Activated naive CD4-positive, alpha-beta T cell treated with anti-CD3 and anti-CD28 coated beads for 36 hours (primary cell): ENCODE measurements around the gene ABL1. TPM values are rescaled to one million over a fixed set of nuclear protein-coding genes. Genes with fewer than 3 reads are reported as not detected.
"Not testable (repeated sequence)": the region's sequence is repeated elsewhere in the genome, so short reads cannot be mapped to it uniquely, and the experiment has no call there.

Experiments used
- CTCF ChIA-PET: fragments of 350-600 bp; sonication (Branson Sonifier 250); formaldehyde crosslinking; loops from one replicate; lab custom pipeline; 2021; ENCODE audit warnings: antibody characterized with exemption; lab: Charles Lee
- DNase-seq: peaks from one replicate; pipeline ENCODE4 v3.0.0-alpha.2; 2020
- H3K27ac Mint-ChIP-seq: one replicate; pipeline ENCODE4 v1.8.0; 2021; ENCODE audit warnings: mild to moderate bottlenecking, mixed read lengths
- H3K27me3 Mint-ChIP-seq: one replicate; pipeline ENCODE4 v1.8.0; 2021; ENCODE audit warnings: low read depth, mixed read lengths
- H3K36me3 Mint-ChIP-seq: one replicate; pipeline ENCODE4 v1.8.0; 2021; ENCODE audit warnings: low read depth, mixed read lengths
- H3K4me1 Mint-ChIP-seq: one replicate; pipeline ENCODE4 v1.8.0; 2021; ENCODE audit warnings: low read depth, mixed read lengths
- H3K4me3 Mint-ChIP-seq: one replicate; pipeline ENCODE4 v1.8.0; 2021; ENCODE audit warnings: mild to moderate bottlenecking, moderate library complexity, mixed read lengths
- H3K9me3 Mint-ChIP-seq: one replicate; pipeline ENCODE4 v1.8.0; 2021; ENCODE audit warnings: mixed read lengths
- intact Hi-C: fragments of 100-400 bp; cut with micrococcal nuclease; formaldehyde crosslinking; loops from one replicate; pipeline ENCODE4 v1.15.1; 2023
- total RNA-seq, 2 experiments: library from RNA; stranded (reverse); gene quantifications; one replicate each; pipeline ENCODE4 v1.2.3, GENCODE V29; 2021

The ABL1 gene
- total RNA-seq, 2 experiments from 2014 or later, result 25.7 to 26.1 TPM

DNA sequence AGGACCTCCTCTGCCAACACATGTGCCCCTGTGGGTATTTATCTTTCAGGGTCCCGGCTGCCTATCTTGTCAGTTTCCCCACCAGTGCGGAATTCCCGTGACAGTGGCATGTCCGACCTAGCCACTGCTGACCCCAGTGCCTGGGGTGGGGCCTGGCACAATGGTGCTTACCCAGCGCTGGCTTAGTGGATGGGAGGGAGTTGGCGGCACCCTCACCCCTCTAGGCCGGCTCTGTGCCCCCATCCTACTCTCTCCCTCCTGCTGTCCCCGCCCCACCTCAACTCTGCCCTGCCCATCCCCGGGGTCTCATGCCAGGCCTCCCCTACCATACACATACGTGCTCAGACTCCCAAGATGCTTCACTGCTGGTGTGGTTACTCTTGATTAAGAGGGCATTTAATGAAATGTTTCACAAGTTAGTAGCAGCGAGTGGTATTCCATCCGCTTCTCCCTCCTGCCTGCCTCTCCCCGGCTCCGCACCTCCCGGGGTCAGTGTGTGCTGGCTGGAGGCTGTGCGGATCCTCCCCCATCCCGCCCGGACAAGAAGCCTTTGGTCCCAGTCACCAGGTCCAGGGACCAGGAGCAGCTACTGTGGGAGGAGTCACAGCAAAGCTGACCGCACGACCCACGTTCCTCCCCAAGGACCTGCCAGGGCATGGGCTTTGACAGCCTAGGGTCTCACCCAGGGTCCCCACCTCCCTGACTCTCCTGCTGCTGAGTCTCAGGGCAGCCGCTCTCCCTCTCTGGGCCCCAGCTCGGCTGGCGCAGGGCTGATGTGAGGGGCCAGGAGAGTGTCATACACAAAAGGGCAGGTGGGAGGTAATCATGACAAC is 71.1 kb downstream of the ABL1 start:
- Mint-ChIP-seq H3K4me3 (no peak overlapping the region), H3K36me3 (no peaks in the 10 kb centered on the region), H3K9me3 (no peaks in the 10 kb centered on the region), H3K4me1 (no peaks in the 10 kb centered on the region), H3K27ac (no peak overlapping the region), H3K27me3 (no peaks in the 10 kb centered on the region)
- DNase-seq, result no peak
- intact Hi-C loops, result no loop called here
- CTCF ChIA-PET, result no interaction called here

GRCh38 chr9:130906735-130907416 is 71.8 kb downstream of the ABL1 start:
- no peaks in the 10 kb centered on the region for H3K9me3 Mint-ChIP-seq
- intact Hi-C loops, result no loop called here
- no peak for DNase-seq
- H3K4me3 Mint-ChIP-seq, result no peak overlapping the region
- no peaks in the 10 kb centered on the region for H3K36me3 Mint-ChIP-seq
- CTCF ChIA-PET, result no interaction called here
- H3K27me3 Mint-ChIP-seq, result no peaks in the 10 kb centered on the region
- no peaks in the 10 kb centered on the region for H3K4me1 Mint-ChIP-seq
- H3K27ac Mint-ChIP-seq, result no peak overlapping the region

GRCh38 chr9:130908146-130908877 is 73.3 kb downstream of the ABL1 start:
- H3K4me3 Mint-ChIP-seq, result no peak overlapping the region
- no peaks in the 10 kb centered on the region for H3K36me3 Mint-ChIP-seq
- no peaks in the 10 kb centered on the region for H3K9me3 Mint-ChIP-seq
- no peak overlapping the region for H3K27ac Mint-ChIP-seq
- no peaks in the 10 kb centered on the region for H3K27me3 Mint-ChIP-seq
- intact Hi-C loops, result no loop called here
- H3K4me1 Mint-ChIP-seq, result no peaks in the 10 kb centered on the region
- no peak for DNase-seq
- CTCF ChIA-PET, result interaction anchor here (0.7 kb wide), 1 partner anchor 207 kb away, joined by 3 read pairs; no protein-coding TSS in a partner anchor

DNA sequence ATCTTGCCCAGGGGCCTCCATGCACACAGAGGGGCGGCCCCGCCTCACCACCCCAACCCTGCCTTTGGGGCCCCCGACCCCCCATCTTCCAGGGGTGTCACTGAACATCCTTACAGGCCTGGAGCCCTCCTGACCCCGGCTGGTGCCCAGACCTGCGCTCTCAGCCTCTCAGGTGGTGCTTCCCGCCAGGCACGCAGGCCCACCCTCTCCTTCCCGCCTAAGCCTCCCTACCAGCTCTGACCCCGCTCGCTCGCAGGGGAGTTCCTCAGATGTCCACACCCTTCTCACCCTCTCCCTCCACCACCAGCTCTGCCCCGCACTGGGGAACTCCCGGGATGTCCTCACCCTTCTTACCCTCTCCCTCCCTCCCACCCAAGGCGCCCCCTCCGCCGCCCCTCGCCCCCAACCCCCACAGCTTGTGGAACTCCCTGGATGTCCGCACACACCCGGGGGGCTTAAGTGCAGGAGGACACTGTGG is 73.9 kb downstream of the ABL1 start:
- intact Hi-C loops, result no loop called here
- CTCF ChIA-PET, result no interaction called here
- no peaks in the 10 kb centered on the region for H3K36me3 Mint-ChIP-seq

DNA sequence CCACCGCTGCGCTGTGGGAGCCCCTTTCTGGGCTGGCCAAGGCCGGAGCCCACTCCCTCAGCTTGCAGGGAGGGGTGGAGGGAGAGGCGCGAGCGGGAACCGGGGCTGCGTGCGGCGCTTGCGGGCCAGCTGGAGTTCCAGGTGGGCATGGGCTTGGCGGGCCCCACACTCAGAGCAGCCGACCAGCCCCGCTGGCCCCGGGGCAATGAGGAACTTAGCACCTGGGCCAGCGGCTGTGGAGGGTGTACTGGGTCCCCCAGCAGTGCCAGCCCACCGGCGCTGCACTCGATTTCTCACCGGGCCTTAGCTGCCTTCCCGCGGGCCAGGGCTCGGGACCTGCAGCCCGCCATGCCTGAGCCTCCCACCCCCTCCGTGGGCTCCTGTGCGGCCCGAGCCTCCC is 75.0 kb downstream of the ABL1 start:
- intact Hi-C loops, H3K4me1 Mint-ChIP-seq, H3K9me3 Mint-ChIP-seq, H3K36me3 Mint-ChIP-seq, H3K27ac Mint-ChIP-seq, DNase-seq, CTCF ChIA-PET, H3K27me3 Mint-ChIP-seq, H3K4me3 Mint-ChIP-seq: not testable (repeated sequence)

More for the DNA sequence above, 73.9 kb downstream of the ABL1 start:
- Mint-ChIP-seq H3K4me1 (no peaks in the 10 kb centered on the region), H3K4me3 (no peak overlapping the region), H3K9me3 (no peaks in the 10 kb centered on the region), H3K27me3 (no peaks in the 10 kb centered on the region), H3K27ac (no peak overlapping the region)
- DNase-seq, result no peak

DNA sequence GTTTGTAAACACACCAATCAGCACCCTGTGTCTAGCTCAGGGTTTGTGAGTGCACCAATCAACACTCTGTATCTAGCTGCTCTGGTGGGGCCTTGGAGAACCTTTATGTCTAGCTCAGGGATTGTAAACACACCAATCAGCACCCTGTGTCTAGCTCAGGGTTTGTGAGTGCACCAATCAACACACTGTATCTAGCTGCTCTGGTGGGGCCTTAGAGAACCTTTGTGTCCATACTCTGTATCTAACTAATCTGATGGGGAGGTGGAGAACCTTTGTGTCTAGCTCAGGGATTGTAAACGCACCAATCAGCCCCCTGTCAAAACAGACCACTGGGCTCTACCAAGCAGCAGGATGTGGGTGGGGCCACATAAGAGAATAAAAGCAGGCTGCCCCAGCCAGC is 75.6 kb downstream of the ABL1 start:
- H3K4me3 Mint-ChIP-seq, H3K27ac Mint-ChIP-seq, H3K36me3 Mint-ChIP-seq, DNase-seq, H3K4me1 Mint-ChIP-seq, H3K9me3 Mint-ChIP-seq, intact Hi-C loops, H3K27me3 Mint-ChIP-seq: not testable (repeated sequence)
- CTCF ChIA-PET, result interaction anchor here (1.1 kb wide), 1 partner anchor 35 kb away, joined by 3 read pairs; no protein-coding TSS in a partner anchor

DNA sequence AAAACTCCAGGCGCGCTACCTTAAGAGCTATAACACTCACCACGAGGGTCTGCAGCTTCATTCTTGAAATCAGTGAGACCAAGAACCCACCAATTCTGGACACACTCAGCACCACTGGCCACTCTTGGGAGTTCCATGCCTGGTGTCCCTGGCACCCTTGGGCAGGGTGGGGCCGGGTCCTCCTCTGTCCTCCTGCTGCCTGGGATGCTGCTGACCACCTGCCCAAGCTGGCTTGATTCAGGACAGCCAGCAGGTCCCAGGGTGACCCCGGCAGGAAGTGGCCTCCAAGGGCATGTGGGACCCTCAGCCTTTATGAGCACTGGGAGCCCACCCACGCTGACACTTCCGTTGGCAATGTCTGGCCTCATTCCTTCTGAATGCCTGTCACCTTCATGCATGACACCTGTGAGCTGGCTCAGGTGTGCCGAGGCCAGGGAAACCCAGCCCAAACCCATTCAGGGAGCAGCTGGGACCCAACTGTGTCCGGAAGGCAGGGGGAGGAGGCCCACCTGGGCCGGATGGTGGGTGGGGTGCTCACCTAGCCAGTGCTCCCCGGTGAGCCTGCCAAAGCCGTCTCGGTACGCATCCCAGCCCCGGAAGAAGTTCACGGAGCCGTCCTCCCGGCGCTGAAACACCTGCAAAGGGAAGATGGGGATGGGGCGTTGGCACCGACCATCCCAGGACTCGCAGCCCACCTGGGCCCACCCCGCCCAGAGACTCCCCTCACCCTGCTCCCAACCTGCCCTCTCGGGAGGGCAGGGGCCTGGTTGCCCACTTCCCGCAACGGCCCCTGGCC is 76.4 kb downstream of the ABL1 start:
- Mint-ChIP-seq H3K4me1 (no peaks in the 10 kb centered on the region), H3K4me3 (no peak overlapping the region), H3K36me3 (no peaks in the 10 kb centered on the region), H3K27me3 (no peaks in the 10 kb centered on the region), H3K9me3 (no peaks in the 10 kb centered on the region), H3K27ac (no peak overlapping the region)
- DNase-seq, result no peak
- intact Hi-C loops, result no loop called here
- CTCF ChIA-PET, result interaction anchor here (1.1 kb wide), 1 partner anchor 34 kb away, joined by 3 read pairs; no protein-coding TSS in a partner anchor

DNA sequence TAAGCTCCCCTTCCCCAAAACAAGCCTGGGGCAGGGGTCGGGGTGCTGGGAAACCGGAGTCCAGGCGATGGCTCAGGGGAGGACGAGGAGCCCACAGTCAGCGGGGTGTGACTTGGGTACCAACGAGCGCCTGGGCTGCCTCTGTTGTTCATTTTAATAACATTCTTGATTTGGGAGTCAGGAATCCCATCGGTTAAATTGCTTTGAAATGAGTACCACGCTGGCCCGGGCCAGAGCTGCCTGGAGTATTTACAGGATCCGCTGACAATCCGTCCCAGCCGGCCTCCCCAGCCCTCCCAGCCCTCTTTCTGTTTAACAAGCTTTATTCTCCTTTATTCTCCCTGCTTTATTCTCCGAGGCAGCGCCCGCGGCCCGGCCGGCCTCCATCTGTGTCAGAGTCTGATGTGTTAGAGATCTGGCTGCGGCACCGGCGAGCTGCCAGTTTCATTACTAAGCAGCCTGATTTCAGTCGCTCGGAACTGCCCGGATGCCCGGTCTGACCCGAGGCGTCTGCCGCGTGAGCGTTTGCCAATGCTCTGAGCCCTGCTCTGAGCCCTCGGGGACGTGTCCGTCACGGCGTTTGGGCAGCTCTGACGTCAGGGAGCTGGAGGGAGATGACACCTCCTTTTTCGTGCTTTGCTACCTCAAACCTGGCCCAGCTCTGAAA is 78.0 kb downstream of the ABL1 start:
- H3K4me3 Mint-ChIP-seq, result no peak overlapping the region
- intact Hi-C loops, result no loop called here
- H3K27ac Mint-ChIP-seq, result no peak overlapping the region
- H3K36me3 Mint-ChIP-seq, result no peaks in the 10 kb centered on the region
- CTCF ChIA-PET, result no interaction called here
- no peak for DNase-seq
- H3K27me3 Mint-ChIP-seq, result no peaks in the 10 kb centered on the region
- H3K4me1 Mint-ChIP-seq, result no peaks in the 10 kb centered on the region
- no peaks in the 10 kb centered on the region for H3K9me3 Mint-ChIP-seq

DNA sequence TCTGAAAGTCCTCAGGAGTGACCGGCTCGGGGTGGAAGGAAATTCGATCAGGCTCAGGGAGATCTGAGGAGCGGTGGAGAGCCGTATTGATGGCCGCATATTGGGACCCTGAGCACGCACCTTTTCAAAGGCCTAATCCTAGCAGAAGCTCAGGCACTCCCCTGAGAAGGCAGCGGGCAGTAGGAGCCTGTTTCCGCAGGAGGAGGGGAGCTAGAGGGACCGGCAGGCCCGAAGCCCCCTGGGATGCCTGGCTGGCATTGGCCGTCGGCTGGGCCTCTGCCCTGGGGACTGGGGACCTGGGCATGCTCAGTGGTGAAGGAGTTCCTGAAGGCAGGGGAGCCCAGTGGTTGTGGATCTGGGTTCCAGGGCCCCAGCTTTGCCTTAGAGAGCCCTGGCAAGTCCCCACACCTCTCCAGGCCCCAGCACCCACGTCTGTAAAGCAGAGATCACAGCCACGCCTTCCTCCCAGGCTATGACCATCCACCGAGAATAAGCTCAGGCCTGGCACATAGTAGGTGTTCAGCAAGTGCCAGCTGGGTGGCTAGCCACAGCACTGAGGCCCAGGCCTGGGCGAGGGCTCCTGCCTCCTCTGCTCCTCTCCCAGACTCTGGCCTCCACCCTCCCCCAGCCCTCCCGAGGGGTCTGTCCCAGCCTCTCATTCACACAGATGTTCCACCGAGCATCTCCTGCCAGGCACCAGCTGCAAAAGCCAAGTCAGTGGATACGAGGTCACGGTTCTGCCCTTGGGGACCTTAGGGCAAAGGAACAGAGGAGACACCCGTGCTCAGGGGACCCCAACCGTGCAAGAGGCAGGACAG is 78.8 kb downstream of the ABL1 start:
- intact Hi-C loops, result no loop called here
- H3K9me3 Mint-ChIP-seq, result no peaks in the 10 kb centered on the region
- no peak for DNase-seq
- no peaks in the 10 kb centered on the region for H3K36me3 Mint-ChIP-seq
- H3K27ac Mint-ChIP-seq, result no peak overlapping the region
- no peak overlapping the region for H3K4me3 Mint-ChIP-seq
- no peaks in the 10 kb centered on the region for H3K4me1 Mint-ChIP-seq
- CTCF ChIA-PET, result no interaction called here
- H3K27me3 Mint-ChIP-seq, result no peaks in the 10 kb centered on the region

DNA sequence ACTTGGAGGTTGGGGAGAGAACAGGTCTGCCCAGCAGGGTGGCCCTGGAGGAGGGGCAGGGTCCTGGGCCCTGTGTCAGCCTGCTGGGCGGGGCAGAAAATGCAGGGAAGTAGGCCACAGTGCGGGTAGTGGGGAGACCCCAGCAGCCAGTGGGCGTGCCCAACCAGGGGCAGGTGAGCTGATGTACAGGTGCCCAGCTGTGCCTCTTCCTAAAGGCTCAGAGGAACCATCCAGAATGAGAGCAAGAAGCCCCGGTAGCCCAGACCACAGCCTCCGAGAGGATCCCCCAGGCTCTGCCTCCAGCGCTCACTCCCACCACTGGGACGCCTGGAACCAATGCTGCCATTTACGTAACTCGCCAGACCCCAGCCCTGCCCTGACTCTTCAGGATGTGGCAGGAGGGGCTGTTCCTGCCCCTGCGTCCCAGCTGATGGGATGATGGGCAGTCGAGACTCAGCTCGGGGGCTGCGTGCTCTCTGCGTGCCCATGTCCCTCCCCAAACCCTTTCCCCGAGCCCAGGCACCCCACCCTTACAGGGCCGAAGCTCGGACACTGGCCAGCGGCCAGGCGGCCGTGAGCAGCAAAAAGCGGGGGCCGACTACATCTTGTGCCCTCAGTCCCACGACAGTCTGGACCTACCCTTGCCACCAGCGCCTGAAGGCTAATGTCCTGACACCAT is 79.5 kb downstream of the ABL1 start:
- H3K27ac Mint-ChIP-seq, result no peak overlapping the region

More for the DNA sequence above, 79.5 kb downstream of the ABL1 start:
- H3K4me3 Mint-ChIP-seq, result no peak overlapping the region
- no peaks in the 10 kb centered on the region for H3K9me3 Mint-ChIP-seq
- intact Hi-C loops, result no loop called here
- no peak for DNase-seq
- H3K4me1 Mint-ChIP-seq, result no peaks in the 10 kb centered on the region
- H3K27me3 Mint-ChIP-seq, result no peaks in the 10 kb centered on the region
- H3K36me3 Mint-ChIP-seq, result no peaks in the 10 kb centered on the region
- CTCF ChIA-PET, result no interaction called here
